TTC549 (cell line): Measurements from ENCODE around the gene DEPDC1.
"Not testable (repeated sequence)": the region's sequence is repeated elsewhere in the genome, so short reads cannot be mapped to it uniquely, and the experiment has no call there.

Experiments used
- FAIRE-seq: peaks from 2 replicates; lab custom pipeline; 2012; peaks lifted over from hg19 to GRCh38; lab: Jason Lieb, UNC

DEPDC1 gene

GRCh38 chr1:68496680-68497357 lies at the start of gene DEPDC1:
DEPDC1 (minus strand) TSS chr1:68497082; CDS start chr1:68496999, 83 bp downstream.
- peak; percentile 46 for FAIRE-seq

- no peak for FAIRE-seq
Measured at GRCh38 chr1:68544651-68545050, 47.8 kb upstream of the DEPDC1 start.

GRCh38 chr1:68542586-68542985 lies 45.7 kb upstream of the DEPDC1 start:
- FAIRE-seq, result no peak

- FAIRE-seq, result no peak
Measured at GRCh38 chr1:68538941-68539340, 42.1 kb upstream of the DEPDC1 start.

GRCh38 chr1:68528243-68528642 lies 31.4 kb upstream of the DEPDC1 start:
- FAIRE-seq, result no peak

GRCh38 chr1:68525781-68526180 lies 28.9 kb upstream of the DEPDC1 start:
- FAIRE-seq, result no peak

- no peak for FAIRE-seq
Measured at GRCh38 chr1:68521286-68521685, 24.4 kb upstream of the DEPDC1 start.

GRCh38 chr1:68516066-68516465 lies 19.2 kb upstream of the DEPDC1 start:
- no peak for FAIRE-seq

GRCh38 chr1:68511254-68511653 lies 14.4 kb upstream of the DEPDC1 start:
- no peak for FAIRE-seq

- no peak for FAIRE-seq
Measured at GRCh38 chr1:68506386-68506785, 9.5 kb upstream of the DEPDC1 start.

- no peak for FAIRE-seq
Measured at GRCh38 chr1:68503085-68503484, 6.2 kb upstream of the DEPDC1 start.

GRCh38 chr1:68497358-68497698 lies 446 bp upstream of the DEPDC1 start:
- FAIRE-seq, result no peak

GRCh38 chr1:68495968-68496679 lies 758 bp downstream of the DEPDC1 start:
- FAIRE-seq, result no peak

- no peak for FAIRE-seq
Measured at GRCh38 chr1:68495532-68495931, 1.4 kb downstream of the DEPDC1 start.

- FAIRE-seq, result no peak
Measured at GRCh38 chr1:68493193-68493592, 3.7 kb downstream of the DEPDC1 start.

- not testable (repeated sequence) for FAIRE-seq
Measured at GRCh38 chr1:68492255-68492654, 4.6 kb downstream of the DEPDC1 start.

GRCh38 chr1:68490046-68490651 lies 6.7 kb downstream of the DEPDC1 start:
- no peak for FAIRE-seq

- FAIRE-seq, result no peak
Measured at GRCh38 chr1:68485431-68486022, 11.4 kb downstream of the DEPDC1 start.

GRCh38 chr1:68484618-68485017 lies 12.3 kb downstream of the DEPDC1 start:
- no peak for FAIRE-seq

GRCh38 chr1:68481041-68481440 lies 15.8 kb downstream of the DEPDC1 start:
- FAIRE-seq, result no peak

GRCh38 chr1:68479501-68479900 lies 17.4 kb downstream of the DEPDC1 start:
- no peak for FAIRE-seq

GRCh38 chr1:68478662-68479061 lies 18.2 kb downstream of the DEPDC1 start:
- FAIRE-seq, result no peak

- peak; percentile 20 for FAIRE-seq
Measured at GRCh38 chr1:68476626-68477025, 20.3 kb downstream of the DEPDC1 start.
